ENCODE results near the gene PDZD2.

The PDZD2 gene

GRCh38 chr5:32155211-32155610, 516.3 kb downstream of the PDZD2 start:
- H3K4me1 ChIP-seq (ENCODE audit: control insufficient read depth, insufficient read depth, low read length): peaks cover 13% of the 10 kb centered on the region
- H3K36me3 ChIP-seq (ENCODE audit: control insufficient read depth, insufficient read depth, low read length): no peaks in the 10 kb centered on the region
- no peaks in the 10 kb centered on the region for H3K9me3 ChIP-seq (ENCODE audit: control insufficient read depth, insufficient read depth, low read length)
- no peaks in the 10 kb centered on the region for H3K27me3 ChIP-seq (ENCODE audit: control insufficient read depth, insufficient read depth, low read length)
- H3K9ac ChIP-seq (ENCODE audit: low read depth, low read length): no peak overlapping the region
- no peak overlapping the region for H3K4me3 ChIP-seq (ENCODE audit: low read depth, low read length)

GRCh38 chr5:32156635-32157034, 517.7 kb downstream of the PDZD2 start:
- no peak overlapping the region for H3K9ac ChIP-seq (ENCODE audit: low read depth, low read length)
- H3K9me3 ChIP-seq (ENCODE audit: control insufficient read depth, insufficient read depth, low read length): no peaks in the 10 kb centered on the region
- H3K36me3 ChIP-seq (ENCODE audit: control insufficient read depth, insufficient read depth, low read length): no peaks in the 10 kb centered on the region
- peaks cover 13% of the 10 kb centered on the region for H3K4me1 ChIP-seq (ENCODE audit: control insufficient read depth, insufficient read depth, low read length)
- no peak overlapping the region for H3K4me3 ChIP-seq (ENCODE audit: low read depth, low read length)
- no peaks in the 10 kb centered on the region for H3K27me3 ChIP-seq (ENCODE audit: control insufficient read depth, insufficient read depth, low read length)

GRCh38 chr5:32157078-32157477, 518.1 kb downstream of the PDZD2 start:
- no peaks in the 10 kb centered on the region for H3K36me3 ChIP-seq (ENCODE audit: control insufficient read depth, insufficient read depth, low read length)
- no peak overlapping the region for H3K4me3 ChIP-seq (ENCODE audit: low read depth, low read length)
- H3K4me1 ChIP-seq (ENCODE audit: control insufficient read depth, insufficient read depth, low read length): peaks cover 13% of the 10 kb centered on the region
- no peak overlapping the region for H3K9ac ChIP-seq (ENCODE audit: low read depth, low read length)
- H3K9me3 ChIP-seq (ENCODE audit: control insufficient read depth, insufficient read depth, low read length): no peaks in the 10 kb centered on the region
- H3K27me3 ChIP-seq (ENCODE audit: control insufficient read depth, insufficient read depth, low read length): no peaks in the 10 kb centered on the region

GRCh38 chr5:32158679-32158975, 519.7 kb downstream of the PDZD2 start:
- peaks cover 13% of the 10 kb centered on the region for H3K4me1 ChIP-seq (ENCODE audit: control insufficient read depth, insufficient read depth, low read length)
- H3K9ac ChIP-seq (ENCODE audit: low read depth, low read length): no peak overlapping the region
- no peaks in the 10 kb centered on the region for H3K36me3 ChIP-seq (ENCODE audit: control insufficient read depth, insufficient read depth, low read length)
- no peaks in the 10 kb centered on the region for H3K27me3 ChIP-seq (ENCODE audit: control insufficient read depth, insufficient read depth, low read length)
- H3K9me3 ChIP-seq (ENCODE audit: control insufficient read depth, insufficient read depth, low read length): no peaks in the 10 kb centered on the region
- no peak overlapping the region for H3K4me3 ChIP-seq (ENCODE audit: low read depth, low read length)

- H3K36me3 ChIP-seq (ENCODE audit: control insufficient read depth, insufficient read depth, low read length): no peaks in the 10 kb centered on the region
- no peaks in the 10 kb centered on the region for H3K9me3 ChIP-seq (ENCODE audit: control insufficient read depth, insufficient read depth, low read length)
- H3K4me1 ChIP-seq (ENCODE audit: control insufficient read depth, insufficient read depth, low read length): peaks cover 13% of the 10 kb centered on the region
- no peaks in the 10 kb centered on the region for H3K27me3 ChIP-seq (ENCODE audit: control insufficient read depth, insufficient read depth, low read length)
- no peak overlapping the region for H3K4me3 ChIP-seq (ENCODE audit: low read depth, low read length)
- H3K9ac ChIP-seq (ENCODE audit: low read depth, low read length): no peak overlapping the region
Observed at GRCh38 chr5:32159328-32160072, 520.6 kb downstream of the PDZD2 start.

GRCh38 chr5:32160228-32160627, 521.3 kb downstream of the PDZD2 start:
- Histone ChIP-seq H3K27me3 (ENCODE audit: control insufficient read depth, insufficient read depth, low read length) (no peaks in the 10 kb centered on the region), H3K36me3 (ENCODE audit: control insufficient read depth, insufficient read depth, low read length) (no peaks in the 10 kb centered on the region), H3K4me1 (ENCODE audit: control insufficient read depth, insufficient read depth, low read length) (peaks cover 13% of the 10 kb centered on the region), H3K9ac (ENCODE audit: low read depth, low read length) (no peak overlapping the region), H3K4me3 (ENCODE audit: low read depth, low read length) (no peak overlapping the region), H3K9me3 (ENCODE audit: control insufficient read depth, insufficient read depth, low read length) (no peaks in the 10 kb centered on the region)
